Upper lobe of left lung (tissue), 4 donors: ENCODE measurements around the gene NRXN3.

Experiments
- POLR2A ChIP-seq, 4 donors: fragments of 450-650 bp; IDR thresholded peaks; one replicate each; pipeline ENCODE4 v1.5.1; 2016 to 2017; ENCODE audit warnings: antibody characterized with exemption in 4 of 4, mild to moderate bottlenecking in 2 of 4
- TF ChIP-seq, protein P1 (sequence below), 6 experiments: fragments of 450-650 bp in 4 of 6; fragments of 200-600 bp in 2 of 6; sonication (generic) in 2 of 6; IDR thresholded peaks; one replicate each; pipeline ENCODE4 v1.5.1; 2016 to 2019; ENCODE audit warnings: antibody characterized with exemption in 6 of 6

DNA sequence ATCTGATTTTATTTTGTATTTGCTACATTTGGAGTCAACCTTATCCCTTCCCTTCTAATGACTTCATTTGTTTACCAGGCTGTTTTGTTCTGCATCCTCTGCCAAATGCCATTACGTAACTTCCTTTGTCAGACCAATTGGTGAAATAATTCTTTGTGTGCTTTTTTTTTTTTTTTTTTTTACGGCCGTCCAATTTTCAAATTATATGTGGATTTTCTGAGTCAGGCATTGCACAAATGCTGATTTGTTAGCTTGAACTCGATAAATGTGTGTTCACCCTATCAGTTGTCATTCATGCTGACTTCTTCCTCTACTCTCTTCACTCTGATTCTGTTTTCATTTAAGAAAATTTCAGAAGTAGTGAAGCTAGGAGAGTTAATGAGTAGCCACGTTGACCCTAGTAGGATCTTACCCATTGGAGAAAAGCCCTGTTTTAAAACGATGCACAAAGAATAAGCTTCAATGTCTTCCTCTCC is 1654.9 kb downstream of the NRXN3 start:
- TF ChIP-seq, protein P1, sequence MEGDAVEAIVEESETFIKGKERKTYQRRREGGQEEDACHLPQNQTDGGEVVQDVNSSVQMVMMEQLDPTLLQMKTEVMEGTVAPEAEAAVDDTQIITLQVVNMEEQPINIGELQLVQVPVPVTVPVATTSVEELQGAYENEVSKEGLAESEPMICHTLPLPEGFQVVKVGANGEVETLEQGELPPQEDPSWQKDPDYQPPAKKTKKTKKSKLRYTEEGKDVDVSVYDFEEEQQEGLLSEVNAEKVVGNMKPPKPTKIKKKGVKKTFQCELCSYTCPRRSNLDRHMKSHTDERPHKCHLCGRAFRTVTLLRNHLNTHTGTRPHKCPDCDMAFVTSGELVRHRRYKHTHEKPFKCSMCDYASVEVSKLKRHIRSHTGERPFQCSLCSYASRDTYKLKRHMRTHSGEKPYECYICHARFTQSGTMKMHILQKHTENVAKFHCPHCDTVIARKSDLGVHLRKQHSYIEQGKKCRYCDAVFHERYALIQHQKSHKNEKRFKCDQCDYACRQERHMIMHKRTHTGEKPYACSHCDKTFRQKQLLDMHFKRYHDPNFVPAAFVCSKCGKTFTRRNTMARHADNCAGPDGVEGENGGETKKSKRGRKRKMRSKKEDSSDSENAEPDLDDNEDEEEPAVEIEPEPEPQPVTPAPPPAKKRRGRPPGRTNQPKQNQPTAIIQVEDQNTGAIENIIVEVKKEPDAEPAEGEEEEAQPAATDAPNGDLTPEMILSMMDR (IDR thresholded peaks at IDR 0.05): no peak
- no peak for TF ChIP-seq POLR2A (IDR thresholded peaks at IDR 0.05)
